HG03565 (cell line): ENCODE results near the gene MAPK4.
"Not testable (repeated sequence)": the region's sequence is repeated elsewhere in the genome, so short reads cannot be mapped to it uniquely, and the experiment has no call there.

Experiments used
- ATAC-seq: cut with Tn5 transposase; IDR thresholded peaks from one replicate; pipeline ENCODE4 v1.9.1; 2021; ENCODE audit warnings: mild to moderate bottlenecking, moderate library complexity; ENCODE audit not compliant: unreplicated experiment

The MAPK4 gene

GRCh38 chr18:50748243-50749229 lies 188.6 kb downstream of the MAPK4 start:
- no peak for ATAC-seq

- no peak for ATAC-seq
Measured at GRCh38 chr18:50749421-50749820, 189.5 kb downstream of the MAPK4 start.

GRCh38 chr18:50749945-50750344 lies 190.1 kb downstream of the MAPK4 start:
- no peak for ATAC-seq

- no peak for ATAC-seq
Measured at GRCh38 chr18:50750546-50750945, 190.7 kb downstream of the MAPK4 start.

GRCh38 chr18:50751490-50751889 lies 191.6 kb downstream of the MAPK4 start:
- no peak for ATAC-seq

- no peak for ATAC-seq
Measured at GRCh38 chr18:50751947-50752346, 192.1 kb downstream of the MAPK4 start.

- no peak for ATAC-seq
Measured at GRCh38 chr18:50753311-50753710, 193.4 kb downstream of the MAPK4 start.

GRCh38 chr18:50754297-50754696 lies 194.4 kb downstream of the MAPK4 start:
- no peak for ATAC-seq

GRCh38 chr18:50757358-50757757 lies 197.5 kb downstream of the MAPK4 start:
- no peak for ATAC-seq

GRCh38 chr18:50769463-50769862 lies 209.6 kb downstream of the MAPK4 start:
- ATAC-seq: no peak

- no peak for ATAC-seq
Measured at GRCh38 chr18:50775207-50775606, 215.3 kb downstream of the MAPK4 start.

- ATAC-seq: no peak
Measured at GRCh38 chr18:50775726-50776125, 215.8 kb downstream of the MAPK4 start.

GRCh38 chr18:50776383-50776782 lies 216.5 kb downstream of the MAPK4 start:
- ATAC-seq: no peak

- not testable (repeated sequence) for ATAC-seq
Measured at GRCh38 chr18:50779021-50779420, 219.1 kb downstream of the MAPK4 start.
